ENCODE data around the gene ZNF681. TPM values are rescaled to one million over a fixed set of nuclear protein-coding genes. Genes with fewer than 3 reads are reported as not detected.
A peak's percentile ranks its signal among the peaks of the same experiment; 100 is the strongest.

ZNF681 gene
- total and polyA plus RNA-seq, 10 of the 15 experiments (the other 5 are each of a cell fraction or from before 2014, with no cell fraction given) = 0.11 to 0.41 (median 0.24) TPM; not detected in 1

DNA sequence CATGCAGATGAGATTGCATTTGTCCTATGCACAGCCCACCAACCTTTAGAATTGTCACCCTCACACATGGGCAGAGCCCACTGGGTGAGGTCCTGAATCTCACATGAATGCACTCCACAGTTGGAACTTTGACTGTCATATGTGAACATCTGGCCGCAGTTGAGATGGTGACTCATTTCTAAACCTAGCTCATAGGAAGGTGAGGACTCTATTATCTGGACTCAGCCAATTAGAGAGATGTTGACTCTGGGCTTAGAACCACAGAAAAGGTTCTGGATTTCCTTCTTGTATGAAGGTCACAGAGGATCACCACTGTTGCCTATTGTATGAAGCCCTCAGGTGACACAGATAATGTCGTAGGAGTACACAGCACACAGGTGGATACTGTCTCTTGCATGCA lies 25.6 kb upstream of the ZNF681 start:
- no peak overlapping the region for H3K4me3 ChIP-seq
- TF ChIP-seq SIX5 (IDR thresholded peaks at IDR 0.05; ENCODE audit: low read depth, low read length, severe bottlenecking) = no peak
- no peak for TF ChIP-seq SMARCA5 (IDR thresholded peaks at IDR 0.05)
- no peak for TF ChIP-seq PAX5 (IDR thresholded peaks at IDR 0.05; ENCODE audit: borderline replicate concordance, low read depth, low read length)
- no peak for TF ChIP-seq NR2C2 (IDR thresholded peaks at IDR 0.05; ENCODE audit: borderline replicate concordance, control insufficient read depth, insufficient read length, low read depth)
- TF ChIP-seq EED (IDR thresholded peaks at IDR 0.05; ENCODE audit: low read depth) = no peak
- TF ChIP-seq E2F8 (IDR thresholded peaks at IDR 0.05; ENCODE audit: low read depth, partially characterized antibody) = no peak
- no peak for TF ChIP-seq SKIL (IDR thresholded peaks at IDR 0.05; ENCODE audit: low read depth, poor library complexity, severe bottlenecking)
- no peak for TF ChIP-seq NBN (IDR thresholded peaks at IDR 0.05)
- no peak for TF ChIP-seq ASH2L (IDR thresholded peaks at IDR 0.05; ENCODE audit: borderline replicate concordance, low read depth)
- no peak for TF ChIP-seq CHD2 (IDR thresholded peaks at IDR 0.05; ENCODE audit: borderline replicate concordance, low read depth, low read length)
- TF ChIP-seq, protein P1, sequence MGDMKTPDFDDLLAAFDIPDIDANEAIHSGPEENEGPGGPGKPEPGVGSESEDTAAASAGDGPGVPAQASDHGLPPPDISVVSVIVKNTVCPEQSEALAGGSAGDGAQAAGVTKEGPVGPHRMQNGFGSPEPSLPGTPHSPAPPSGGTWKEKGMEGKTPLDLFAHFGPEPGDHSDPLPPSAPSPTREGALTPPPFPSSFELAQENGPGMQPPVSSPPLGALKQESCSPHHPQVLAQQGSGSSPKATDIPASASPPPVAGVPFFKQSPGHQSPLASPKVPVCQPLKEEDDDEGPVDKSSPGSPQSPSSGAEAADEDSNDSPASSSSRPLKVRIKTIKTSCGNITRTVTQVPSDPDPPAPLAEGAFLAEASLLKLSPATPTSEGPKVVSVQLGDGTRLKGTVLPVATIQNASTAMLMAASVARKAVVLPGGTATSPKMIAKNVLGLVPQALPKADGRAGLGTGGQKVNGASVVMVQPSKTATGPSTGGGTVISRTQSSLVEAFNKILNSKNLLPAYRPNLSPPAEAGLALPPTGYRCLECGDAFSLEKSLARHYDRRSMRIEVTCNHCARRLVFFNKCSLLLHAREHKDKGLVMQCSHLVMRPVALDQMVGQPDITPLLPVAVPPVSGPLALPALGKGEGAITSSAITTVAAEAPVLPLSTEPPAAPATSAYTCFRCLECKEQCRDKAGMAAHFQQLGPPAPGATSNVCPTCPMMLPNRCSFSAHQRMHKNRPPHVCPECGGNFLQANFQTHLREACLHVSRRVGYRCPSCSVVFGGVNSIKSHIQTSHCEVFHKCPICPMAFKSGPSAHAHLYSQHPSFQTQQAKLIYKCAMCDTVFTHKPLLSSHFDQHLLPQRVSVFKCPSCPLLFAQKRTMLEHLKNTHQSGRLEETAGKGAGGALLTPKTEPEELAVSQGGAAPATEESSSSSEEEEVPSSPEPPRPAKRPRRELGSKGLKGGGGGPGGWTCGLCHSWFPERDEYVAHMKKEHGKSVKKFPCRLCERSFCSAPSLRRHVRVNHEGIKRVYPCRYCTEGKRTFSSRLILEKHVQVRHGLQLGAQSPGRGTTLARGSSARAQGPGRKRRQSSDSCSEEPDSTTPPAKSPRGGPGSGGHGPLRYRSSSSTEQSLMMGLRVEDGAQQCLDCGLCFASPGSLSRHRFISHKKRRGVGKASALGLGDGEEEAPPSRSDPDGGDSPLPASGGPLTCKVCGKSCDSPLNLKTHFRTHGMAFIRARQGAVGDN (IDR thresholded peaks at IDR 0.05) = no peak
- TF ChIP-seq, protein P2, sequence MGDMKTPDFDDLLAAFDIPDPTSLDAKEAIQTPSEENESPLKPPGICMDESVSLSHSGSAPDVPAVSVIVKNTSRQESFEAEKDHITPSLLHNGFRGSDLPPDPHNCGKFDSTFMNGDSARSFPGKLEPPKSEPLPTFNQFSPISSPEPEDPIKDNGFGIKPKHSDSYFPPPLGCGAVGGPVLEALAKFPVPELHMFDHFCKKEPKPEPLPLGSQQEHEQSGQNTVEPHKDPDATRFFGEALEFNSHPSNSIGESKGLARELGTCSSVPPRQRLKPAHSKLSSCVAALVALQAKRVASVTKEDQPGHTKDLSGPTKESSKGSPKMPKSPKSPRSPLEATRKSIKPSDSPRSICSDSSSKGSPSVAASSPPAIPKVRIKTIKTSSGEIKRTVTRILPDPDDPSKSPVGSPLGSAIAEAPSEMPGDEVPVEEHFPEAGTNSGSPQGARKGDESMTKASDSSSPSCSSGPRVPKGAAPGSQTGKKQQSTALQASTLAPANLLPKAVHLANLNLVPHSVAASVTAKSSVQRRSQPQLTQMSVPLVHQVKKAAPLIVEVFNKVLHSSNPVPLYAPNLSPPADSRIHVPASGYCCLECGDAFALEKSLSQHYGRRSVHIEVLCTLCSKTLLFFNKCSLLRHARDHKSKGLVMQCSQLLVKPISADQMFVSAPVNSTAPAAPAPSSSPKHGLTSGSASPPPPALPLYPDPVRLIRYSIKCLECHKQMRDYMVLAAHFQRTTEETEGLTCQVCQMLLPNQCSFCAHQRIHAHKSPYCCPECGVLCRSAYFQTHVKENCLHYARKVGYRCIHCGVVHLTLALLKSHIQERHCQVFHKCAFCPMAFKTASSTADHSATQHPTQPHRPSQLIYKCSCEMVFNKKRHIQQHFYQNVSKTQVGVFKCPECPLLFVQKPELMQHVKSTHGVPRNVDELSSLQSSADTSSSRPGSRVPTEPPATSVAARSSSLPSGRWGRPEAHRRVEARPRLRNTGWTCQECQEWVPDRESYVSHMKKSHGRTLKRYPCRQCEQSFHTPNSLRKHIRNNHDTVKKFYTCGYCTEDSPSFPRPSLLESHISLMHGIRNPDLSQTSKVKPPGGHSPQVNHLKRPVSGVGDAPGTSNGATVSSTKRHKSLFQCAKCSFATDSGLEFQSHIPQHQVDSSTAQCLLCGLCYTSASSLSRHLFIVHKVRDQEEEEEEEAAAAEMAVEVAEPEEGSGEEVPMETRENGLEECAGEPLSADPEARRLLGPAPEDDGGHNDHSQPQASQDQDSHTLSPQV (IDR thresholded peaks at IDR 0.05) = no peak

More for the DNA sequence above, 25.6 kb upstream of the ZNF681 start:
- Histone ChIP-seq H4K20me1 (ENCODE audit: control insufficient read depth, insufficient read depth) (no peaks in the 10 kb centered on the region), H3K4me2 (ENCODE audit: control insufficient read depth, insufficient read depth) (no peak overlapping the region), H3K27me3 (replicated peaks in 1 of 2; ENCODE audit: control insufficient read depth in 2 of 2, insufficient read depth in 2 of 2, low read length in 1 of 2) (no peaks in the 10 kb centered on the region), H3K4me1 (ENCODE audit: control insufficient read depth, insufficient read depth, low read length) (no peaks in the 10 kb centered on the region), H3K9me3 (replicated peaks; ENCODE audit: control insufficient read depth, insufficient read depth, low read length) (peaks cover 2% of the 10 kb centered on the region; the same call in 1 of the 3 replicates), H3K36me3 (ENCODE audit: control insufficient read depth in 2 of 2, insufficient read depth in 2 of 2, low read length in 1 of 2) (no peaks in the 10 kb centered on the region), H3K27ac (ENCODE audit: control insufficient read depth, insufficient read depth) (no peak overlapping the region), H2AFZ (ENCODE audit: control insufficient read depth, low read depth, low read length) (no peak overlapping the region), H3K9ac (ENCODE audit: control insufficient read depth, insufficient read depth, low read length) (no peak overlapping the region), H3K79me2 (ENCODE audit: control insufficient read depth, insufficient read depth, low read length) (no peaks in the 10 kb centered on the region)
- CTCF ChIA-PET = no interaction called here
- DNase-seq (ENCODE audit: low read depth, low spot score) = peak; percentile 4
- no peak for FAIRE-seq
- no peak for ATAC-seq
- BruUV-seq (replicated peaks) = no TSS peak
- SMC1A ChIA-PET (ENCODE audit: uncharacterized antibody, unreplicated experiment) = no interaction called here
- WGBS (ENCODE audit: insufficient coverage, insufficient replicate concordance, low lambda C conversion rate, missing lambda C conversion rate) = 20% methylated on average over 2 of the region's 2 CpGs
- POLR2A ChIA-PET = no interaction called here
- in situ Hi-C loops (cut with MboI) = no loop called here
- RAD21 ChIA-PET (ENCODE audit: unreplicated experiment) = no interaction called here
- intact Hi-C loops (cut with micrococcal nuclease; ENCODE audit: unreplicated experiment) = no loop called here
